Stimulated activated CD4-positive, alpha-beta T cell treated with anti-CD3 and anti-CD28 coated beads, Interleukin-12 subunit alpha, Interleukin-12 subunit beta, amount 100 ng/mL, for 4 hours (primary cell): Measurements from ENCODE around the gene GFPT2.

Experiments used
- DNase-seq: peaks from one replicate; pipeline ENCODE4 v3.0.0-alpha.2; 2020

GFPT2 gene

DNA sequence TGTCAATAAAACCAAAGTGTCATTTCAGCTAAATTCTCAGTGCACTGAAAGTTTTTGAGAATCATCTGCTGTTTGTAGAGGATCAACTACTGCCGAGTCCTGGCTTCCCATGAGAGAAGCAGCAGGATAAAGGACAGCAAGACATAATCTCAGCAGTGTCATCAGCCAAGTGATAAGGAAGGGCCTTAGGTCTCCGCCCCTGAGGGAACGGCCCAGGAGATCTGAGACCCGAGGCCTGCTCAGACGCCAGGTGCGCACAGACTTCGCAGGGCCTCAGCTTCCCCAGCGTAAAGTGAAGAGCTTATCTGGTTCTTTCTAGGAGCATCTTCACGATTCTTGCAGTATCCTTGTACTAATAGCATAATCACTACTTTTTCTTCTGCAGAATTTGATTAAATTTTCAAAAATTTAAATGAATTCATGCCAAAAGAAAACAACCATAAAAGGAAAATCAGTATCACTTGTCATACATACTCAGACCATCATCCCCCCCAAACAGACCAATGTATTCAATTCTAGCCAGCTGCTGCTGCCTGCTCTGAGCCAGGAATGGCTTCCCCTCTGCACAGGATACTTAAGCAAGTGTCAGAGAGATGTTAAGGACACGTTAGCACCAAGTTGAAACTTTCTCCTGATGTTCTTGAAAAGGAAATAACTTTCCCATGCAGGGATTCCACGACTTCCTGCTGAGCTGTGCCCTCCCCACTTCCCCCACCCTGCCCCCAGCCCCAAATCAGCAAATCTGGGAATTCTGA, 2.2 kb downstream of the GFPT2 start:
- no peak for DNase-seq

DNA sequence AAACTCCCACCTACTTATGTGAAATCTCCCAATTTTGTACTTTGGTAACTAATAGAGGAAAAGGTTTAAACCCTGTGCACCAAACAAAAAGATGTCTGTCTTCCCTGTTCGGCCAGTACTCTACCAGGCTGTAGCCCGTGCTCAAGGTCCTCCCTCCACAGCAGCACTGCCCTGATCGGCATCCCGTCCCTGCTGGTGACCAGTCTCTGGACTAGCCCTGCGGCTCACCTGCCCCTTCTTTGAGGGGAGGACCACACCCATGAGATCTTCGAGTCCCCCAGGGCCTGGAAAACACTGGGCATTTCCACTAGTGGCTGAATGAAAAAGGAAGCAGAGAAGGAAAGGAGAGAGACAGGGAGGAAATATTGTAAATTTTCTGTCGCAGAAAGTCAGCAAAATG, 2.8 kb downstream of the GFPT2 start:
- DNase-seq, result no peak

DNA sequence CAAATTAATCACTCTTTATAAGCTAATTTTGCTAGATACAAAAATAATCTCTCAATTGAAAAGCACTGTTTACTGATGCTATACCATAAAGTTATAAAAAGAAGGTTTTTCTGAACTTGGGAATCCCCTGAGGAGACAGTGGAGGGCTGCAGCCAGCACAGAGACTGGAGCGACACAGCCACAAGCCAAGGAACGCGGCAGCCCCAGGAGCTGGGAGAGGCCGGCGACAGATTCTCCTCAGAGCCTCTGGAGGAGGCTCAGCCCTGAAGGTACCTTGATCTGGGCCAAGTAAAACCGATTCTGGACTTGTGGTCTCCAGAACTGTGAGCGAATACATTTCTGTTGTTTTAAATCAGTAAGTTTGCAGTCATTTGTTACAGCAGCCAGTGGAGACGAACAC, 3.7 kb downstream of the GFPT2 start:
- no peak for DNase-seq

DNA sequence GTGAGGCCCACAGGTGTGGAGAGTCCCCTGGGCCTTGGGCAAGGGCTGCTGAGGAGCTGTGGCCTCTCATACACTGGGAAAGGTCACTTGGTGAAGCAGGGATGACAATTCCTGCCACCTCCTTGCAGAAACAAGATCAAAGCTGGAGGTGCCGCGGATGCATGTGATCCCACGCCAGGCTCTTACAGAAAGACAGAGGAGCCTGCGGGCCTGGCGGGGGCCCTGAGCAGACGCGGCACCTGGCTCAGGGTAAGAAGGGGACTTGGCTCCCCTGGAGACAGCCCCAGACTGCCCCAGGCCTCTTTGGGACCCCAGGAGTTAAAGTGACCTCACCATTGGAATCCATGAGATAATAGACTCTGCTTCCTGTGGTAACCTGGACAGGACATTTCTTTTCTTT, 4.8 kb downstream of the GFPT2 start:
- DNase-seq, result no peak

DNA sequence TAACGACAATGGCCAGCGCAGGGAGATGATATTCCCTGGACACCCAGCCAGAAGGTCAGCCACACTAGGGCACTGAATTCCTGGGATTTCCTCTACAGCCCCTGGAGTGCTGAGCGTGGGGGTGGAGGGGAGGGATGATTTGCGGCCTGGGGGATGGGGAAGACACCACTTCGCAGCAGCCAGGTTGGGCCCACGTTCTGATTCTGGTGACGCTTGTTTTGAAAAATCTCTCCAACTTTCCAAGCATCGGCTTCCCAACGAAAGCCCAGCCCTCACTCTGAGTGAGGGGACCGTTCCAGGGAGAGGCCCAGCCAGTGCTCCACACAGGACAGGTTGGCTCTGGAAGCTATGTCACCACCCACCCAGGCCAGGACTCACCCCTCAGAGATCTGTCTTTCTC, 5.4 kb downstream of the GFPT2 start:
- DNase-seq, result no peak

DNA sequence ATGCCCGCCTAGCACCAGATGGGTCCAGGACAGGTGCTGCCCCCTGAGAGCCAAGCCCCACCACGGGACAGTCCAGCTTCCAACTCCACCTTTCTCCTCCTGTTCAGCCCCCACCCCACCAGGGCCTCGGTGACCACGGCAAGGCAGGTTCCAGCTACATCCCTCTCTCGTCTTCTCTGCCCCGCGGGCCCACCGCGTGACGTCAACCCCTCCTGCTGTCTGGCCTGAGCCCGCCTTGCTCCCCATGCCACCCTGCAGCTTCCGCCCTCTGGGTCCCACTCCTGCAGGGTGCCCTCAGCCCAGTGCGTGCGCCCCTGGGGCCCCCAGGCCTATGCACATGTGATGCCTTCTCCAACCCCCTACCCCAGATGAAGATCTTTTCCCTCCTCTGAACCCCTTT, 6.8 kb downstream of the GFPT2 start:
- DNase-seq, result no peak

DNA sequence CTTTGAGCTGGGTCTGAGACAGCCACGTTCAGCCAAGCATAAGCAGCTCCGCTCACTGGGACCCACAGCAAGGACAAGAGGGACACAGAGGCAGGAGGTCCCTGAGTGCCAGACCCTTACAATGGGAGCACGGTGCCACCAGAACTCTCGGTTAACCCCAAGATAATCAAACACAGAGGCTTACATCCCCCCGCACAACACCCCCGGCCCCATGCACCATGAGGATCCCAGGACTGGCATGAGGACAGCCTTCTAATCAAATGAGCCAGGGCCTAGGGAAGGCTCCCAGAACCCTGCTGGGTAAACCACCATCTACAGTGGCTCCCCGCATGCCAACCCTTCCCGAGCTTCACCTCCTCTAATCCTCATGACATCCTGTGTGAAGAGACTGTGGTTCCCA, 7.4 kb downstream of the GFPT2 start:
- DNase-seq, result no peak

DNA sequence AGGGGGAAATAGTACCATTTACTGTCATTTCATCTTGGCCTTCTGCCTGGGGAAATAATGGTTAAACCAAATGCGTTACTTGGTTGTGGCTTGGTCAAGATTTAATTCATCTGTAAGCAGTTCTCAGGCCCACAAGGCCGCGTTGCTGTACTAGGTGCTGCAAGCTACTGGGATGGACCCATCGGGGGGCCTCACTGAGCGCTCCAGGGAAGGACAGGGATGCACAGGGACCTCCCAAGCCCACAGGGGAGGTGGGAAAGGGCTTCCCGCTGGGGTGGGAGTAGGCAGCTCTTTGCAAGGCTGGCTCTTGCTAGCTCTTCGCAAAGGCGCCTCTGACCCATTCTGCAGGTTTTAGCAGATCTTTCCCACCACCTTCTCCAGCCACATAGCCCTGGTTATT, 8.0 kb downstream of the GFPT2 start:
- DNase-seq, result no peak

DNA sequence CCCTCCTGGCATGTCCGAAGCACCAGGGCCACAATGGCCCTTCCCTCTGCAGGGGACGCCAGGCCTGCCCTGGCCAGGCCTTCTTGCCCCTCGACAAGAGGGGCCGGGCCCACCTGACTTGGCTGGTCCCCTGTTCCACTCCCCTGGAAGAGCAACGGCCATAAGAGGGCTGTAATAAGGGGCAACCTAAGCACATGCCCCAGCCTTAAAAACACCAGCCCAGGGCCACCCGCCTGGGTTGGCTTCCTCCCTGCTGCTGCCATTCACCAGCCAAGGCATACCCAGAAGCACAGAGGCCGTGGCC, 8.5 kb downstream of the GFPT2 start:
- DNase-seq, result no peak

DNA sequence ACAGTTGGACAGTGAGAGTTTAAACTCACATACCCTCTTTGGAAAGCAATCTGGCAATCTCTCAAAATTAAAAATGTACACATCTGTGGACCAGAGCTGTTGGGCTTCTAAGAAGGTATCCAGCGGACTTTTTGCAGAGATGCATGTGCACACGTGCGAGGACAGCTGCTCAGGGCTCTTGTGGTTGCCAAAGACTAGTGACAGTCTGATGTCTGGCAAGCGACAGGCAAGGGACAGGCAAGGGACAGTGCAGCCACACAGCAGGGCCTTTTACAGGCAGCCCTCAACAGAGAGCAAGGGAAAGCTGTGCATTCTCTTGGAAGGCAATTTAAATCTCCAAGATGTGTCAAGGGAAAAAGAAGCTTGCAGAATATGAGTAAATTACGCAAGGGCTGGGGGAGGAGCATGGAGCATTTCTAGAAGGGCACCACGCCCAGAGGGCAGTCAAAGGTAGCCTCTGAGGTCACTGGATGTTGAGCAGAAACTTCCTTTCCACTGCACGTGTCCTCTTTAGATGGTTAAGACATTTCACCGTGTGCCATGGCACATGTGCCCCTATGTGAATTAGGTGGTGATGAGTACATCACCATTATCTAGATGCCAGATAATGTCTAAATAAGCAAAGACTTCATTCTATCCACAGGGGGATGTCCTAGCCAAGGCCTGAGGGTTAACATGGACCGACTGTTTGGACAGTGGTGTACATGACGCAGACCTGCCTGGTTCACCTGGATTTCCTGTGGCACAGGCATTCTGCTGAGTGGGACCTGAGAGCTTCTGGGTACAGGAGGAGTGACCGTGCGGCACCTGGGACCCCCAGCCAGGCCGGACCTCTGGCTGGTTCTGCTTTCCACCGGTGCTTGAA, 9.1 kb downstream of the GFPT2 start:
- DNase-seq, result no peak

DNA sequence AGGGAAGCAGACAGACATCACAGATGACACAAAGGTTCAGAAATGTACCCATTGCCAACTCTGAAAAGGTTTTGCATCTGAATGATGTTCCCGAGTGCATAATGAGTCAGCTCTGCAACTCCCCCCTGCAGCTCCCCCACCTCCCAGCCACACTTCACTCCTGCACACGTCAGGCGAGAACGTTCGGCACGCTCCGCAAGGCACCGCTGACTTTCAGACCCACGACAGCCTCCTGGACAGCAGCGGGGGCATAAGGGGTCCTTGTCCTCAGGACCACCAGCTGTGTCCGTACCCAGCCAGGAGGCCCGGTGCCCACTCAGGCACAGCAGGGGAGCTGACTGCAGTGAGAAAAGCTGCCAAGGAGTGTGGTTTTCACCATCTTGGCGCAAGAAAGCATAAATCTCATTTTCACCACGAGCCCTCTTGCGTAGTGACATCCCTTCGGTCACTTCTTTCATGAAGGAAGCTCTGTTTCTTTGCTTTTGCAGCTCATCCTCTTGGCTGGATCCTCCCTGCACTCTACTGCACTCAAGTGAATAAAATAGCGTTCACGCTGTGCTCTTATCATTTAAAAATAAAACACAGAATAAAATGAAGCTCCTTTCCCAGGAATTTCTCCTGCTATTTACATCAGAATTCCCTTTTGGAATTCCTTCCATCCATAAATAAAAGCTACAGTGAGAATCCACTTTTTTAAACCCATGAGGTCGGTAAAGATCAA, 9.9 kb downstream of the GFPT2 start:
- no peak for DNase-seq

DNA sequence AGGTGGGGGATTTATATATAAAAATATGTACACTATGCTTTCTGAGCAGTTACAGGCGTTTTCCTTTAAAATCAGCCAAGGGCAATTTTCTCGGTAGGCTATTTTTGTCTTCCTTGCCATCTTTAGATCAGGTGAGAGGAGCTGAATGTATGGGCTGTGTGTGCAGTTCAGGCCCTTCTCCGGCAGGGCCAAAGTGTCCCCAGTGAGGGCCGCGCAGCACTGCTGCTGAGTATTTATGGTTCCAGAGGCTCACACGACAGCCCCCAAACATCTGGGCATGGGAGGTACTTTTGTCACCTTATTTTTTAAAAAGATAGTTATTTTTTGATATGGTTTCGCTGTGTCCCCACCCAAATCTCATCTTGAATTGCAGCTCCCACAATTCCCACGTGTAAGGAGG, 11.5 kb downstream of the GFPT2 start:
- DNase-seq, result no peak

DNA sequence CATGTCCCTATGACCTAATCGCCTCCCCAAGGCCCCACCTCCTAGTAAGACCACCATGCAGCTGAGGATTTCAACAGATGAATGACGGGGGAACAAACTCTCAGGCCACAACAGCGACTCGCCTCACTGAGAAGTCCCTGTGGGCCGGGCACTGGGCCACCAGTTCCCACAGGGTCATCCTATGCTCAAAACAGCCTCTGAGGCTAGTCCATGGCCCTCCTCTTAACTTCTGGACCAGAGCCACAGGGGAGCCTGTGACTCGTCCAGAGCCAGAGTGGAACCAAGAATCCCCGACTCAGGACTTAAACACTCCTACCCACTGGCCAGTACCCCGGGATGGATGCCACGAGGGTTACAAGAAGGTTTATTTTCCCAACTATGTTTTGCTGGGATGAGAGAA, 12.3 kb downstream of the GFPT2 start:
- no peak for DNase-seq

DNA sequence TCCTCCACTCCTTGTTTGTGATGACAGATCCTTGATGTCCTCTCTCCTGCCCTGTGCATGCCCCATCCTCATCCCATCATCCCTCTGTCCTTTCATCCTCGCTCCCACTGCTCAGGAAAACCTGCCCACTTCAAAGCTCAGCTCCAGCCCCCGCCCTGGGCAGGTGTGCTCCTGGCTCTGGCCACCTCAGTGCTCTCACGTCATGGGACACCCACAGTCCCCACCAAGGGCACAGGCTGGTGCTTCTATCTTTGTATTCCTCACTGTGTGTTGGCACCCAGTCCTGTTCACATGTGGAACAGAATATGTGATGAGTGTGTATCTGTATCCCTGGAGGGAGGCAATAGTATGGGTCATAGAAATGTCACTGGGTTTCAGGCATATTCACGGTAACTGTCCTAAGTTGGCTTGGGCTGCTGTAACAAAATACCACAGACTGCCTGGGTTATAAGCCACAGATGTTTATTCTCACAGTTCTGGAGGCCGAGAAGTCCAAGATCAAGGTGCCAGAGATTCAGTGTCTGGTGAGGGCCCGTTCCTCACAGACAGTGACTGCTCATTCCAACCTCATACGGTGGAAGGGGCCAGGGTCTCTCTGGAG, 13.5 kb downstream of the GFPT2 start:
- DNase-seq, result no peak

DNA sequence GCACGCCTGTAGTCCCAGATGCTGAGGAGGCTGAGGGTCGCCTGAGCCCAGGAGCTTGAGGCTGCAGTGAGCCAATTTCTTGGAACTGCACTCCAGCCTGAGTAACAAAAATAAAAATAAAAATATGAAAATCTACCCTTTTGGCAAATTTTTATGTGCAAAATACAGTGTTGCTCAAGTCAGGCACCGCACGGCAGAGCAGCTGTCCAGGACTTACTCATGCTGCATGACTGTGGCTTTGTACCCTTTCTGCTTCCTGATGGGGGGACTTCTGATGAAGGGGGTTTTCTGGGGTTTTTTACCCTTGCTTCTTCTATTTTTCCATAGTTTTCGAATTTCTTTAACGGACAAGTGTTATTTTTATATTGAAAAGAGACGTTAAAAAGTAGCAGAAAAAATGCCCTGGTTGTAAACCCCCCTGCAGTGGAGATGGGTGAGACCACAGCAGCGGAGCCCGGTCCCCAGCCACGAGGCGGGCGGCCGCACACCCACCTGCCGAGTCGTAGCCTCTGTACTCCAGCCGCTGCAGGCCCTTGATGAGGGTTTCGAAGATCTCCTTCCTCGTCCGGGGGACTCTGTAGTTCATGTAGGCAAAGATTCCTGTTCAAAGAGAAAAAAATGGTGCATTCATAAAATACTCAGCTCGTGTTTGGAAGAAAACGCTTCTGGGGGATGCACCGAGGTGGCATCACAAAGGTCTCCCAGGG, 15.0 kb downstream of the GFPT2 start:
- no peak for DNase-seq

DNA sequence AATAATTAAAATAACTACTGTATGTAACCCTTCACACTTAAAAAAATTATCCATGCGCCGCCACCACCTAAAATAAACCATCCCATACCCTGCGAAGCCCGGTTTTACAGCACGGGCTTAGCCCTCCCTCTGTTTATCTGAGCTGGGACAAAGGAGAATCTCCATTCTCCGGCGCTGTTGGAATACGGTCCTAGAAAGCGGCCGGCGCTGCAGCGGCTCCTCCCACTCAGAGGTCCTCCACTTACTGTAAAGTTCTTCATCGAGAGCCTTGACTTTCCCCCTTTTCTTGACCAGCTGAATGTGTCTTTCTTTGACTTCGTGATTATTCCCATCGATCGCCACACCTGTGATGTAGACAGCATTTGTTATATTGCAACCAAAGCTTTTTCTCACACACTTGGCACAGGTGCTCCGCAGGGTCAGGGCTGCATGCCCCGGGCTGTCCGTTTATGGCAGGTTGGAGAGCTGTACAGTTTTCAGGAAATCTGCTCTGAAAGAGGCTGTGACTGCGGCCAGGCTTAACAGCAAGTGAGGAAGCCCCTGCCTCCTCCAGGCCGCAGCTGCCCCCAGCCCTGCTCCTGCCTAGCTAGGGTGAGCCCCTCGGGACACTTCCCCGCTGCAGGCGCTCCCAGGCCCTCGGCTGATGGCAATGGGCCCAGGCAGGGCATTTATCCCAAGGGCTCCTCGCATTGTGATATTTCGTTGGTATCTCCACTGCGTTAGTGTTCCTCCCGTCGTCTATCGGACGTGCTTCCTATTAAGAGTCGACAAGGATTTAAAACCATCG, 16.7 kb downstream of the GFPT2 start:
- DNase-seq, result no peak

DNA sequence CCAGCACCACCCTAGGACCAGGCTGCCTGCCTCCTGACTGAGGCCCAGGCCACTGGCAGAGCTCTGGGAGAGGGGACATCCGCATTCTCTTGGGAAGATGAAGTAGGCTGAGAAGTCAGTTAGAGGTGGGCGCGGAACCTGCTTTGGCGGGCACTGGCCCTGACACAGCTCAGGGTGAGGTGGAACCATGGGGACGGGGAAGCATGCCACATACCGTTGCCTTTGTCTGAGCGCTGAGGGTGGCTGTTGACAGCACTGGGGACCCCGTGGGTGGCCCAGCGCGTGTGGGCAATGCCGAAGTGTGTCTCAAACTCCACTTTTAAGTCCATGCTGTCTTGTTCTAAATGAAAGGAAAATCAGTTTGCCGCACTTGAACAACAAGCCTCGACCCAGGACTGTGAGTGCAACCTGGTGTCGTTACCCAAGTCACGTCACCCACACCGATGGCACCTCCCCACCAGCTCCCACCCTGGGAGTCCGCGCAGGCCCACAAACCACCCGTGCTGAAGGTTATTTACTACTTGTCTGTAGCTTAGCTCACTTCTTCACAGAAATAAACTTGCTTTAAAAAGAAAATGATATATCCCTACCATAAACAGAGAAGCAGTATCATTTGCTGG, 17.4 kb downstream of the GFPT2 start:
- no peak for DNase-seq

DNA sequence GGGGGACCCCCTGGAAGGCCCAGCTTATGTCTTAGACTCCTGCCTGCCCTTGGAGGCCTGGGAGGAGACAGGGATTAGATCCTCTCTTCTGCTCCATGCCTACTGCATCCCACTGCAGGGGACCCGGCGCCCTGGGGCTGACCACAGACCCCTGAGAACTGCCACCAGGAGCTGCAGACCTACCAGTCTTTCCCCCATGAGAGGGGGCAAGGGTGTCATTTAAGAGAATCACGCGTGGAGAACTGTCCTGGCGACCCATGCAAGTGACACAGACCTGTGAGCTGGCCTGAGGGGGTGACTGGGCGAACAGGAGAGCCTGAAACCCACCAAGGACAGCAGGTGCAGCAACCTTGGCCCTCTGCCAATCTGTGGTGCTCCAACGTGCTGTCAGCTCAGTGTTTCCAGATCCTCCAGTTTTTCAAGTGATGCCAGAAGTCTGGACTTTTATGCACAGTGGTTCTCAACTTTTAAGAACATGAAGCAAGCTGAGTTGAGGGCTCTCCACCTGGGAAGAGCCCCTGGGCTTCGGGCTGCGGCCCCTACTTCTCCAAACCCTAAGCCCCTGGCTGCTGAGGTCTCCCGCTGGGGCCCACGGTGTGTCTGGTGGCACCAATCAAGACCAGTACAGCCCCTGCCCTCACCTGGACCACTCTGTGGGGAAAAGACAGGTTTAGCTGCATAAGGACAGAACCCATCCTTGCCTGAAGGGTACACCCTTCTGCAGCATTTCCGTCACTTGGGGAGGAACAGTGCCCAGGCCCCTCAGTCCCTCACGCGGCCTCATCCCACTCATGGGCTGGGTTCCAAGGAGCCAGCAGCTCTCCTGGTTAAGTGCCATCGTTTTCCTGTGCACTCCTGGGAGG, 18.2 kb downstream of the GFPT2 start:
- DNase-seq, result no peak

DNA sequence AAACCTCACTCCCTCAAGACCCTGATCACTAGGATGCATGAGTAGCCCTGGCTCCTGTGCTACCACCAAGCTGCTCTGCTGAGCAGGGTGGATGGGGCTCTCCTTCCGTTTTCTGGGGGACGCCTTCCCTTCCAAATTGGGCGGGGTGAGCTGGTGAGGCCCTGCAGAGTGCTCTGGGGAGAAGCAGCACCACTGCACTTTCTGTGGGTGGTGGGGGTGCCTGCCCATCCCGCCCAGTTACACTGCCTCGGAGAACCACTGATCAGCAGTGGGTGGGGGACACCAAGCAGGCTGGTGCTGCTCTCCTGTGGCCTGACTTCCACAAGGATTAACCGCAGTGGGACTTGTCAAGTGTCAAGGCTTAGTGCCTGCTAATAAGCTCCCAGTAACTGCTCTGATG, 19.0 kb downstream of the GFPT2 start:
- DNase-seq, result no peak

DNA sequence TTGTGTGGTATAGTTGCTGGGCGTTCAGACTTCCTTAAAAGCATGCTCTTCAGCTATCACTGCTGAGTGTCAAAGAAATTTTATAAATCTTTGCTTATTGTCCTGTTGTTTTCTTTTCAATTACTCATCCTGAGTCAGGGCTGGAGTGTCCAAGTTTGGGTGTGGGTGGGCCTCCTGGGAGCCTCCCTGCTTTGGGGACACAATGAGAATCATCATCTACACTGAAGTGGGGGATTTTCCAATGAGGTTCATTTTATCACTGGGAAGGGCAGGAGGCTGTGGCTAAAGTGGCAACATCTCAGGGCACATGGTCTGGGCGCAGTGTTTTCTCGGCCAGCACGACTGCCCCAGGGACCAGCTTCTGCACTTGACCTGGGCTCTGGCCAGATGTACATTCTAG, 19.5 kb downstream of the GFPT2 start:
- DNase-seq, result no peak

DNA sequence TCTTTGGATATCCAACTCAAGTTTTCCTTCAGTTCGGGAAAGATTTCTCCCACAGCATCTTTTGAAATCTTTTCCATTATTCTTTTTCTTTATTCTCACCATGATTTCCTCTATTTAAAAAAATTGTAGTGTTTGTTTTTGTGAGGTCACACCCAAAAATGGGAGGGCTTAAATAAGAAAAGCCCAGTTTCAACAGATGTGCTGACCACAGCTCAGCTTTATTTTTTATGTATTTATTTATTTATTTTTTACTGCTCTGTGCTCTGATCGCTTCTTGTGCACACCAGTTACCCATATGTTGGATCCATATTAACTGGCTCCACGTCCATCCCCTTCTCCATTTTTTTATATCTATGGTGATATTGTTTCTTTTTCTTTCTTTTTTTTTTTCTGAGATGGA, 20.3 kb downstream of the GFPT2 start:
- no peak for DNase-seq
